ENCODE results near the gene SPDYC. TPM values are rescaled to one million over a fixed set of nuclear protein-coding genes. Genes with fewer than 3 reads are reported as not detected.
A peak's percentile ranks its signal among the peaks of the same experiment; 100 is the strongest.

SPDYC gene
- total RNA-seq, 1 donor: not detected

DNA sequence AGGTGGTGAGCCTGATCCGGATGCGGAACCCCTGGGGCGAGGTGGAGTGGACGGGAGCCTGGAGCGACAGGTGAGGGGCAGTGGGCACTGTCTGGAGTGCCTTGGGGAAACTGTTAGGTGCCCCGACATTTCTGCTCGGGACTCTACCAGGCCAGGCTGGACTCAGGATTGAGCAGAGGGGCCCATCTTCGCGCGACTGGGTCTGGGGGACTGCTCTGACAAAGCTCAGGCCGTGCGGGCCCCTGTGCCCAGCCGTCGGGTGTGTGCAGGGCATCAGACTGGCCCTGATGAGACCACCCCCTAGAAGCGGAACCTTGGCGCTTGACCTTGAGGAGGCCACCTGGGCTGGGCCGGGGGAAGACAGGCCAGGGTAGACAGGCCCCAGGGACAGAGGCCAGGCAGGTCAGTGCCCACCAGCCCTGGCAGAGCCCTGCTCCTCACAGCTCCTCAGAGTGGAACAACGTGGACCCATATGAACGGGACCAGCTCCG, 18.0 kb downstream of the SPDYC start:
- TF ChIP-seq, protein P1, sequence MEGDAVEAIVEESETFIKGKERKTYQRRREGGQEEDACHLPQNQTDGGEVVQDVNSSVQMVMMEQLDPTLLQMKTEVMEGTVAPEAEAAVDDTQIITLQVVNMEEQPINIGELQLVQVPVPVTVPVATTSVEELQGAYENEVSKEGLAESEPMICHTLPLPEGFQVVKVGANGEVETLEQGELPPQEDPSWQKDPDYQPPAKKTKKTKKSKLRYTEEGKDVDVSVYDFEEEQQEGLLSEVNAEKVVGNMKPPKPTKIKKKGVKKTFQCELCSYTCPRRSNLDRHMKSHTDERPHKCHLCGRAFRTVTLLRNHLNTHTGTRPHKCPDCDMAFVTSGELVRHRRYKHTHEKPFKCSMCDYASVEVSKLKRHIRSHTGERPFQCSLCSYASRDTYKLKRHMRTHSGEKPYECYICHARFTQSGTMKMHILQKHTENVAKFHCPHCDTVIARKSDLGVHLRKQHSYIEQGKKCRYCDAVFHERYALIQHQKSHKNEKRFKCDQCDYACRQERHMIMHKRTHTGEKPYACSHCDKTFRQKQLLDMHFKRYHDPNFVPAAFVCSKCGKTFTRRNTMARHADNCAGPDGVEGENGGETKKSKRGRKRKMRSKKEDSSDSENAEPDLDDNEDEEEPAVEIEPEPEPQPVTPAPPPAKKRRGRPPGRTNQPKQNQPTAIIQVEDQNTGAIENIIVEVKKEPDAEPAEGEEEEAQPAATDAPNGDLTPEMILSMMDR (IDR thresholded peaks at IDR 0.05; ENCODE audit: insufficient read depth, low read length): no peak
- no peak overlapping the region for H3K4me3 ChIP-seq (ENCODE audit: low read depth, low read length)
- DNase-seq (ENCODE audit: low read depth): no peak

DNA sequence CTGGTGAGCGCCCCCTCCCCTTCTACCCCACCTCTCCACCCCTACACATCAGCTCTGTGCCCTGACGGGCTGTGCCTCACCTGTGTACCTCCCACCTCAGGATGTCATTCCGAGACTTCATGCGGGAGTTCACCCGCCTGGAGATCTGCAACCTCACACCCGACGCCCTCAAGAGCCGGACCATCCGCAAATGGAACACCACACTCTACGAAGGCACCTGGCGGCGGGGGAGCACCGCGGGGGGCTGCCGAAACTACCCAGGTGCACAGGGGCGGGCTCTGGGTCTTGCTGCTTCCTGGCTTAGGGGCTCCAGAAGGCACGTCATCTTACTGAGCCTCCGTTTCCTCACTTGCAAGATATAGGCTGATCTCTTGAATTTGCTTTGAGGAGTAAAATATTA, 18.5 kb downstream of the SPDYC start:
- no peak overlapping the region for H3K4me3 ChIP-seq (ENCODE audit: low read depth, low read length)
- no peak for DNase-seq (ENCODE audit: low read depth)
- TF ChIP-seq, protein P1 (IDR thresholded peaks at IDR 0.05; ENCODE audit: insufficient read depth, low read length): no peak

DNA sequence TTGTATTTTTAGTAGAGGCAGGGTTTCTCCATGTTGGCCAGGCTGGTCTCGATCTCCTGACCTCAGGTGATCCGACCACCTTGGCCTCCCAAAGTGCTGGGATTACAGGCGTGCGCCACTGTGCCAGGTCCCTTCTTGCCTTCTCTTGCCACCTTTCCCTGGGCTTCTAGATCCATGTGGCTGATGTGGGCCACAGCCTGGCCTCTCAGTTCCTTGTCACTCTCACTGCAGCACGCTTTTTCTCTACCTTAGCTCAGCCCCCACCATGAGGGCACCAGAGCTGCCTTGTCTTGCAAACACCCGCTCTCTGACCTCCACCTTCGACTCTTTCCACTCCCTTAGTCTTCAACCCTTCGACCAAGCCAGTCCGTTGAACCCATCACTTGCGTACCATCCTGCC, 19.2 kb downstream of the SPDYC start:
- no peak for DNase-seq (ENCODE audit: low read depth)
- TF ChIP-seq, protein P1 (IDR thresholded peaks at IDR 0.05; ENCODE audit: insufficient read depth, low read length): no peak
- H3K4me3 ChIP-seq (ENCODE audit: low read depth, low read length): no peak overlapping the region

DNA sequence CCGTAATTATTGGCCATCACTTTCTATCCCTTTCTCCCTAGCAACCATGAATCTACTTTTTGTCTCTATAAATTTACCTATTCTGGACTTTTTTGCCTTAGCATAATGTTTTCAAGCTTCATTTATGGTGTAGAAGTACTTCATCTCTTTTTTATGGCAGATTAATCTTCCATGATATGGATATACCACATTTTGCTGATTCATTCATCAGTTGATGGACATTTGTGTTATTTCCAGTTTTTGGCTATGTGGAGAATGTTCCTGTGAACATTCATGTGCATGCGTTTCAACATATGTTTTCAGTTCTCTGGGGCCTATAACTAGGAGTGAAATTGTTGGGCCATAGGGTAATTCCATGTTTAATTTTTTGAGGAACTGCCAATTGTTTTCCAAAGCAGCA, 24.5 kb downstream of the SPDYC start:
- DNase-seq (ENCODE audit: low read depth): no peak
- H3K4me3 ChIP-seq (ENCODE audit: low read depth, low read length): no peak overlapping the region
- TF ChIP-seq, protein P1 (IDR thresholded peaks at IDR 0.05; ENCODE audit: insufficient read depth, low read length): no peak

DNA sequence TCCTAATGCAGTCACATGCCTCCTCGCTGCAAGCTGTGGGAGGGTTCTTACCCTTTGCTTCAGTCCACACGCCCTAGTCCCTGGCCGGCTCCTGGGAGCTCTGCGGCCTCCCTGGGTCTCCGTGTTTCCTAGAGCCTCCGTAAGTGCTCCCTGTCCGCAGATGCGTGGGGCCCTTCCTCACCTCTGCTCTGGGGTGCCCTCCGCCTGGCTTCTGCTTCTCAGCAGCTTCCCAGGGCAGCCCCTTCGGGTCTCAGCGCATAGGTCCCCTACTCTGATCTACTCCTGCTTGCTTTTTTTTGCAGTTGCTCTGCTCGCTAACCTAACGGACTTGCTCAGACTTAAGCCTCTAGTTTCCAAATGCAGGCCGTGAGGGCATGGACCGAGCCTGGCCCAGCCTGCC, 34.1 kb downstream of the SPDYC start:
- no peak for DNase-seq (ENCODE audit: low read depth)
- H3K4me3 ChIP-seq (ENCODE audit: low read depth, low read length): no peak overlapping the region
- TF ChIP-seq, protein P1 (IDR thresholded peaks at IDR 0.05; ENCODE audit: insufficient read depth, low read length): no peak

DNA sequence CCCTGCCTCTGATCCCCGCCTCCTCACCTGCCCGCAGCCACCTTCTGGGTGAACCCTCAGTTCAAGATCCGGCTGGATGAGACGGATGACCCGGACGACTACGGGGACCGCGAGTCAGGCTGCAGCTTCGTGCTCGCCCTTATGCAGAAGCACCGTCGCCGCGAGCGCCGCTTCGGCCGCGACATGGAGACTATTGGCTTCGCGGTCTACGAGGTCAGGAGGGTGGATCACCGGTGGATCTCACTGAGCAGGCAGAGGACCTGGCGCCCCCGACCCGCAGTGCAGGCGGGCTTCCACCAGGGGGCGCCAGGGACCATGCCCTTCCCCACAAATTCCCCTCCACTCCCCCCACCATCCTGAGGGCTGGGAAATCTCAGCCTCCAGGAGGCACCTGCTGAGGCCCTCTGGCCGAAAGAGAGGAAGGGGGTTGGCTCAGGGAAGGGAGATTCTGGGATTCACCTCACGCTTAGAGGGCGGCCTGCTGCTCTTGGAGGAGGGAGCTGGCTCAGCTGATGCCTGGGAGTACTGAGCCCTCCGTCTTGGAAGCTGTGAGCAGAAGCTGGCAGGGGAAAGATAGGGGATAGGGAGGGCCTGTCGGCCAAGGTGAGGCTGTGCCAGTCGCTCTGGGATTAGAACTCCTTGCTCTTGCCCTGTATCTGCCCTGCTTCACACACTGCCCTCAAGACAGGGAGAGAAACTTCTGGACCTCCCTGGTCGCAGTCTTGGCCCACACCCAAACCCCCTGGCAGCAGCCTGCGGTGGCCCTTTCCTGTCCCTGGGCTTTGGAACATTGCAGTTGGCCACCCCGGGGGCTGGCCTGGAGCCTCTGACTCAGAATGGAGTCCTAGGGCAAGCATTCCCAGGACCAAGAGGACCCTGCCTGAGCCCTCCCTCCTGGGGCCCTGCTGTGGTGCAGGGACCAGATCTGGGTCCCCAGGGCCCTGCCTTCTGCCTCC, 34.9 kb downstream of the SPDYC start:
- H3K4me3 ChIP-seq (ENCODE audit: low read depth, low read length): no peak overlapping the region
- peak; percentile 15 for DNase-seq (ENCODE audit: low read depth)
- TF ChIP-seq, protein P1 (IDR thresholded peaks at IDR 0.05; ENCODE audit: insufficient read depth, low read length): peak; percentile 84

Measured in fibroblast of the aortic adventitia (primary cell).